ENCODE measurements around the gene FHOD3.

- TF ChIP-seq CTCF (conservative IDR thresholded peaks at IDR 0.05; ENCODE audit: low read depth in 2 of 2), result no peak
- TF ChIP-seq EZH2phosphoT487 (IDR thresholded peaks at IDR 0.05; ENCODE audit: unreplicated experiment), result no peak
- peak; percentile 34; the same call in 1 of the 2 replicates for TF ChIP-seq POLR2AphosphoS5 (IDR thresholded peaks at IDR 0.05; ENCODE audit: low read depth)
- TF ChIP-seq STAT1 (IDR thresholded peaks at IDR 0.05; ENCODE audit: unreplicated experiment), result no peak
- no peak for TF ChIP-seq CREB1 (CRISPR knock-in tag; IDR thresholded peaks at IDR 0.05; ENCODE audit: low read depth)
- TF ChIP-seq EZH2 (IDR thresholded peaks at IDR 0.05; ENCODE audit: low read depth, unreplicated experiment), result no peak
- no peak for TF ChIP-seq REST (IDR thresholded peaks at IDR 0.05; ENCODE audit: unreplicated experiment)
- no peak for TF ChIP-seq ZNF331 (CRISPR knock-in tag; IDR thresholded peaks at IDR 0.05; ENCODE audit: low read depth)
Observed at GRCh38 chr18:36297417-36298125, at the start of gene FHOD3.
